ENCODE data around the gene POLR1F. TPM values are rescaled to one million over a fixed set of nuclear protein-coding genes. Genes with fewer than 3 reads are reported as not detected.

POLR1F gene
- total RNA-seq, 1 experiment from 2014 or later = 37.7 TPM

- peak; percentile 86 for TF ChIP-seq CTCF (IDR thresholded peaks at IDR 0.05; ENCODE audit: unreplicated experiment)
- no peak overlapping the region for H3K4me3 Mint-ChIP-seq (ENCODE audit: low read depth, unreplicated experiment)
- no peaks in the 10 kb centered on the region for H3K27me3 Mint-ChIP-seq (ENCODE audit: unreplicated experiment)
- CTCF ChIA-PET = interaction anchor here (0.6 to 3.5 kb wide), 21 partner anchors 34 to 986 kb away, joined by 3 to 53 read pairs (median 4); no protein-coding TSS in a partner anchor
- intact Hi-C loops (cut with micrococcal nuclease; ENCODE audit: unreplicated experiment) = loop anchor here (1.0 to 10.0 kb wide), 7 partner anchors 224 to 579 kb away; partner anchors contain the start of gene MACC1
- no peaks in the 10 kb centered on the region for H3K36me3 Mint-ChIP-seq (ENCODE audit: insufficient read depth, unreplicated experiment)
- no peak overlapping the region for H3K27ac Mint-ChIP-seq (ENCODE audit: unreplicated experiment)
- DNase-seq = peak; percentile 39
- H3K9me3 Mint-ChIP-seq (ENCODE audit: low read depth, unreplicated experiment) = no peaks in the 10 kb centered on the region
- no TSS peak for BruUV-seq (replicated peaks)
- peaks cover 26% of the 10 kb centered on the region for H3K4me1 Mint-ChIP-seq (ENCODE audit: low read depth, unreplicated experiment)
Measured at GRCh38 chr7:19747740-19748339, 39.0 kb upstream of the POLR1F start.

GRCh38 chr7:19744075-19744474 lies 35.2 kb upstream of the POLR1F start:
- DNase-seq = no peak
- intact Hi-C loops (cut with micrococcal nuclease; ENCODE audit: unreplicated experiment) = loop anchor here (10.0 kb wide), 1 partner anchor 411 kb away; no protein-coding TSS in a partner anchor
- Mint-ChIP-seq H3K9me3 (ENCODE audit: low read depth, unreplicated experiment) (no peaks in the 10 kb centered on the region), H3K4me3 (ENCODE audit: low read depth, unreplicated experiment) (no peak overlapping the region), H3K27me3 (ENCODE audit: unreplicated experiment) (no peaks in the 10 kb centered on the region), H3K4me1 (ENCODE audit: low read depth, unreplicated experiment) (peaks cover 14% of the 10 kb centered on the region), H3K36me3 (ENCODE audit: insufficient read depth, unreplicated experiment) (no peaks in the 10 kb centered on the region), H3K27ac (ENCODE audit: unreplicated experiment) (no peak overlapping the region)
- TF ChIP-seq CTCF (IDR thresholded peaks at IDR 0.05; ENCODE audit: unreplicated experiment) = no peak
- CTCF ChIA-PET = no interaction called here
- BruUV-seq (replicated peaks) = no TSS peak

GRCh38 chr7:19728716-19729115 lies 19.9 kb upstream of the POLR1F start:
- Mint-ChIP-seq H3K9me3 (ENCODE audit: low read depth, unreplicated experiment) (no peaks in the 10 kb centered on the region), H3K4me1 (ENCODE audit: low read depth, unreplicated experiment) (no peaks in the 10 kb centered on the region), H3K4me3 (ENCODE audit: low read depth, unreplicated experiment) (no peak overlapping the region), H3K27ac (ENCODE audit: unreplicated experiment) (no peak overlapping the region), H3K36me3 (ENCODE audit: insufficient read depth, unreplicated experiment) (no peaks in the 10 kb centered on the region), H3K27me3 (ENCODE audit: unreplicated experiment) (no peaks in the 10 kb centered on the region)
- no TSS peak for BruUV-seq (replicated peaks)
- CTCF ChIA-PET = interaction anchor here (2.2 kb wide), 1 partner anchor 15 kb away, joined by 10 read pairs; no protein-coding TSS in a partner anchor
- intact Hi-C loops (cut with micrococcal nuclease; ENCODE audit: unreplicated experiment) = no loop called here
- TF ChIP-seq CTCF (IDR thresholded peaks at IDR 0.05; ENCODE audit: unreplicated experiment) = no peak
- no peak for DNase-seq

- CTCF ChIA-PET = interaction anchor here (1.7 kb wide), 1 partner anchor 12 kb away, joined by 7 read pairs; no protein-coding TSS in a partner anchor
- Mint-ChIP-seq H3K27me3 (ENCODE audit: unreplicated experiment) (no peaks in the 10 kb centered on the region), H3K36me3 (ENCODE audit: insufficient read depth, unreplicated experiment) (no peaks in the 10 kb centered on the region), H3K27ac (ENCODE audit: unreplicated experiment) (no peak overlapping the region), H3K4me3 (ENCODE audit: low read depth, unreplicated experiment) (no peak overlapping the region), H3K4me1 (ENCODE audit: low read depth, unreplicated experiment) (no peaks in the 10 kb centered on the region), H3K9me3 (ENCODE audit: low read depth, unreplicated experiment) (no peaks in the 10 kb centered on the region)
- no peak for TF ChIP-seq CTCF (IDR thresholded peaks at IDR 0.05; ENCODE audit: unreplicated experiment)
- intact Hi-C loops (cut with micrococcal nuclease; ENCODE audit: unreplicated experiment) = no loop called here
- no TSS peak for BruUV-seq (replicated peaks)
- DNase-seq = no peak
Measured at GRCh38 chr7:19725770-19726169, 16.9 kb upstream of the POLR1F start.

Measured in Calu3 (cell line).